ENCODE measurements around the gene NHLRC4. TPM values are rescaled to one million over a fixed set of nuclear protein-coding genes. Genes with fewer than 3 reads are reported as not detected.

NHLRC4 gene
- total RNA-seq, 1 experiment from 2014 or later, result 4.0 TPM

DNA sequence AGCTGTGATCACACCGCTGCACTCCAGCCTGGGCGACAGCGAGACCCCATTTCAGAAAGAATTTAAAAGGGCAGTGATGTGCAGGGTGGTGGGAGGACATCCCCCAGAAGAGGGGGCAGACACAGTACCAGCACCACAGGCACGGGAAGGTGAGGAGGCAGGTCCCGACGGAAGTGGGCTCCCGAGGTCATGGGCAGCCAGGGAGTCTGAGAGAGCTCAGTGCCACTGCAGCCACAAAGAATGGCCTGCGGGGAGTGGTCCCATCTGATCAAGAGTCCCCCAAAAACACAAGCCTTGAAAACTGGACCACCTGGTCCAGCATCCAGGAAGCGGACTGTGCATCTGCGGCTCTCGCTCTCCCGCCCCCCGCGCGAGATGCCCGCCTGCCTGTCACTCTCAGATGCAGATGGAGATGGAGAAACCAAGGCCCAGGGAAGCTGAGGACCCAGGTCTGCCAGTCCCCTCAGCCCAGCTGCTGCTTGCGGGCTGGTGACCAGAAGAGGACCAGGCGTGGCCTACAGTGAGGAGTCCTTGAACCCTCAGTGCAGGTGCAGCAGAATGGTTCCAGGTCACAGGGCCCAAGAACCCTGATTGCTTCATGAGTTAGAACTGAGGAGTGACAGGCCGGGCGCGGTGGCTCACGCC lies 43.6 kb upstream of the NHLRC4 start:
- H3K27ac ChIP-seq (ENCODE audit: low read length), result no peak overlapping the region
- DNase-seq (ENCODE audit: low read depth, low spot score), result no peak

DNA sequence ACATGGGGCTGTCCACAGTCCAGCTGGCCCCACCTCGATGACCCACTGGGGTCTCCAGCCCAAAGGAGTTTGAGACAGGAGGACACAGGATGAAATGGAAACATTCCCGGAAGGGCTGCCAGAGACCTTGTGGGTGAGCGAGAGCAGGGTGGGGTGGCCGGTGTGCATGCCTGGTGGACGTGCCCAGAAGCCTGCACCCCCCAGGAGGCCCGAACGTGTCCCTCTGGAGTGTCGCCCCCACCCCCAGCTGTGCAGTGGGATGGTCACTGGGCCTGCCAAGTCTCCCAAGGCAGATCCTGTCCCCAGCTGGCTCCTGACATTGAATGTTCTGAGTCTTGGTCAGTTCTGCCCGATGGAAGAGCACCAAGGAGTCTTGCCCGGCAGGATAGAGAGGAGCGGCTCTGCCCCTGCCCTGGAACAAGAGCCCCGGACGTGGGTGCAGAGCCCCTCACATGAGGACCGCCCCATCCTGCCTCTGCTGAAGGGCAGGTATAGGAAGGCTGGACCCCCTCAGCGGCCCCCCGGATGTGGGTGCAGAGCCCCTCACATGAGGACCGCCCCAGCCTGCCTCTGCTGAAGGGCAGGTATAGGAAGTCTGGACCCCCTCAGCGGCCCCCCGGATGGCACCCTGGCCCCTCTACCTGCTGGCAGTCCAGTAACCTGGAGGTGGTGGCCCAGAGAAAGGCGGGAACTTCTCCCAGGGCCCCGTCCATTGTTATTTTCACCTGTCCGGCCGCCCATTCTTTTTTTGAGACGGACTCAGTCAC lies 42.3 kb upstream of the NHLRC4 start:
- in situ Hi-C loops (cut with HindIII; ENCODE audit: low pct_unique_long_range_greater_than_20kb, low sequenced_read_pairs) (no loop called here), intact Hi-C loops (cut with micrococcal nuclease; ENCODE audit: unreplicated experiment) (no loop called here)
- Histone ChIP-seq H3K36me3 (ENCODE audit: control insufficient read depth, insufficient read depth, low read length) (no peaks in the 10 kb centered on the region), H3K4me1 (ENCODE audit: control insufficient read depth, insufficient read depth, low read length) (peaks cover 34% of the 10 kb centered on the region), H3K4me3 (ENCODE audit: low read depth in 2 of 2, low read length in 2 of 2) (no peak overlapping the region), H3K9me3 (ENCODE audit: control insufficient read depth, insufficient read depth, low read depth, low read length) (no peaks in the 10 kb centered on the region), H3K27me3 (ENCODE audit: control insufficient read depth, insufficient read depth, low read length) (no peaks in the 10 kb centered on the region), H3K27ac (ENCODE audit: low read length) (peak overlapping the region; percentile 14)
- TF ChIP-seq, protein P1, sequence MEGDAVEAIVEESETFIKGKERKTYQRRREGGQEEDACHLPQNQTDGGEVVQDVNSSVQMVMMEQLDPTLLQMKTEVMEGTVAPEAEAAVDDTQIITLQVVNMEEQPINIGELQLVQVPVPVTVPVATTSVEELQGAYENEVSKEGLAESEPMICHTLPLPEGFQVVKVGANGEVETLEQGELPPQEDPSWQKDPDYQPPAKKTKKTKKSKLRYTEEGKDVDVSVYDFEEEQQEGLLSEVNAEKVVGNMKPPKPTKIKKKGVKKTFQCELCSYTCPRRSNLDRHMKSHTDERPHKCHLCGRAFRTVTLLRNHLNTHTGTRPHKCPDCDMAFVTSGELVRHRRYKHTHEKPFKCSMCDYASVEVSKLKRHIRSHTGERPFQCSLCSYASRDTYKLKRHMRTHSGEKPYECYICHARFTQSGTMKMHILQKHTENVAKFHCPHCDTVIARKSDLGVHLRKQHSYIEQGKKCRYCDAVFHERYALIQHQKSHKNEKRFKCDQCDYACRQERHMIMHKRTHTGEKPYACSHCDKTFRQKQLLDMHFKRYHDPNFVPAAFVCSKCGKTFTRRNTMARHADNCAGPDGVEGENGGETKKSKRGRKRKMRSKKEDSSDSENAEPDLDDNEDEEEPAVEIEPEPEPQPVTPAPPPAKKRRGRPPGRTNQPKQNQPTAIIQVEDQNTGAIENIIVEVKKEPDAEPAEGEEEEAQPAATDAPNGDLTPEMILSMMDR (IDR thresholded peaks at IDR 0.05), result no peak
- TF ChIP-seq, protein P2, sequence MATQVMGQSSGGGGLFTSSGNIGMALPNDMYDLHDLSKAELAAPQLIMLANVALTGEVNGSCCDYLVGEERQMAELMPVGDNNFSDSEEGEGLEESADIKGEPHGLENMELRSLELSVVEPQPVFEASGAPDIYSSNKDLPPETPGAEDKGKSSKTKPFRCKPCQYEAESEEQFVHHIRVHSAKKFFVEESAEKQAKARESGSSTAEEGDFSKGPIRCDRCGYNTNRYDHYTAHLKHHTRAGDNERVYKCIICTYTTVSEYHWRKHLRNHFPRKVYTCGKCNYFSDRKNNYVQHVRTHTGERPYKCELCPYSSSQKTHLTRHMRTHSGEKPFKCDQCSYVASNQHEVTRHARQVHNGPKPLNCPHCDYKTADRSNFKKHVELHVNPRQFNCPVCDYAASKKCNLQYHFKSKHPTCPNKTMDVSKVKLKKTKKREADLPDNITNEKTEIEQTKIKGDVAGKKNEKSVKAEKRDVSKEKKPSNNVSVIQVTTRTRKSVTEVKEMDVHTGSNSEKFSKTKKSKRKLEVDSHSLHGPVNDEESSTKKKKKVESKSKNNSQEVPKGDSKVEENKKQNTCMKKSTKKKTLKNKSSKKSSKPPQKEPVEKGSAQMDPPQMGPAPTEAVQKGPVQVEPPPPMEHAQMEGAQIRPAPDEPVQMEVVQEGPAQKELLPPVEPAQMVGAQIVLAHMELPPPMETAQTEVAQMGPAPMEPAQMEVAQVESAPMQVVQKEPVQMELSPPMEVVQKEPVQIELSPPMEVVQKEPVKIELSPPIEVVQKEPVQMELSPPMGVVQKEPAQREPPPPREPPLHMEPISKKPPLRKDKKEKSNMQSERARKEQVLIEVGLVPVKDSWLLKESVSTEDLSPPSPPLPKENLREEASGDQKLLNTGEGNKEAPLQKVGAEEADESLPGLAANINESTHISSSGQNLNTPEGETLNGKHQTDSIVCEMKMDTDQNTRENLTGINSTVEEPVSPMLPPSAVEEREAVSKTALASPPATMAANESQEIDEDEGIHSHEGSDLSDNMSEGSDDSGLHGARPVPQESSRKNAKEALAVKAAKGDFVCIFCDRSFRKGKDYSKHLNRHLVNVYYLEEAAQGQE (IDR thresholded peaks at IDR 0.05; ENCODE audit: insufficient read depth in 1 of 2, low read depth in 2 of 2, low read length in 1 of 2), result no peak
- TF ChIP-seq POLR2AphosphoS5 (IDR thresholded peaks at IDR 0.05; ENCODE audit: low read depth, low read length) (no peak; the same call in none of the 2 replicates), SIN3A (IDR thresholded peaks at IDR 0.05; ENCODE audit: borderline replicate concordance, insufficient read depth, low read depth, low read length) (no peak), TCF7L2 (IDR thresholded peaks at IDR 0.05; ENCODE audit: low read depth, low read length) (no peak)
- POLR2A ChIA-PET, result no interaction called here
- ATAC-seq, result no peak
- CTCF ChIA-PET, result interaction anchor here (0.6 kb wide), 1 partner anchor 132 kb away, joined by 4 read pairs; no protein-coding TSS in a partner anchor
- DNase-seq (ENCODE audit: low read depth, low spot score), result no peak
- no TSS peak for BruUV-seq (replicated peaks)

More for the DNA sequence above, 43.6 kb upstream of the NHLRC4 start:
- Histone ChIP-seq H3K4me1 (ENCODE audit: control insufficient read depth, insufficient read depth, low read length) (peaks cover 30% of the 10 kb centered on the region), H3K36me3 (ENCODE audit: control insufficient read depth, insufficient read depth, low read length) (no peaks in the 10 kb centered on the region), H3K4me3 (ENCODE audit: low read depth in 2 of 2, low read length in 2 of 2) (no peak overlapping the region), H3K9me3 (ENCODE audit: control insufficient read depth, insufficient read depth, low read depth, low read length) (no peaks in the 10 kb centered on the region), H3K27me3 (ENCODE audit: control insufficient read depth, insufficient read depth, low read length) (no peaks in the 10 kb centered on the region)
- TF ChIP-seq TCF7L2 (IDR thresholded peaks at IDR 0.05; ENCODE audit: low read depth, low read length) (no peak), POLR2AphosphoS5 (IDR thresholded peaks at IDR 0.05; ENCODE audit: low read depth, low read length) (no peak), SIN3A (IDR thresholded peaks at IDR 0.05; ENCODE audit: borderline replicate concordance, insufficient read depth, low read depth, low read length) (no peak)
- TF ChIP-seq, protein P2 (IDR thresholded peaks at IDR 0.05; ENCODE audit: insufficient read depth in 1 of 2, low read depth in 2 of 2, low read length in 1 of 2), result no peak
- TF ChIP-seq, protein P1 (IDR thresholded peaks at IDR 0.05), result no peak
- ATAC-seq, result no peak
- BruUV-seq (replicated peaks), result no TSS peak
- intact Hi-C loops (cut with micrococcal nuclease; ENCODE audit: unreplicated experiment) (no loop called here), in situ Hi-C loops (cut with HindIII; ENCODE audit: low pct_unique_long_range_greater_than_20kb, low sequenced_read_pairs) (no loop called here)
- ChIA-PET CTCF (no interaction called here), POLR2A (no interaction called here)
